HG03521 (cell line): ENCODE results near the gene UPK2.

Experiments
- ATAC-seq: cut with Tn5 transposase; IDR thresholded peaks from one replicate; pipeline ENCODE4 v1.9.1; 2021; ENCODE audit warnings: mild to moderate bottlenecking, moderate library complexity; ENCODE audit not compliant: unreplicated experiment

Gene UPK2

DNA sequence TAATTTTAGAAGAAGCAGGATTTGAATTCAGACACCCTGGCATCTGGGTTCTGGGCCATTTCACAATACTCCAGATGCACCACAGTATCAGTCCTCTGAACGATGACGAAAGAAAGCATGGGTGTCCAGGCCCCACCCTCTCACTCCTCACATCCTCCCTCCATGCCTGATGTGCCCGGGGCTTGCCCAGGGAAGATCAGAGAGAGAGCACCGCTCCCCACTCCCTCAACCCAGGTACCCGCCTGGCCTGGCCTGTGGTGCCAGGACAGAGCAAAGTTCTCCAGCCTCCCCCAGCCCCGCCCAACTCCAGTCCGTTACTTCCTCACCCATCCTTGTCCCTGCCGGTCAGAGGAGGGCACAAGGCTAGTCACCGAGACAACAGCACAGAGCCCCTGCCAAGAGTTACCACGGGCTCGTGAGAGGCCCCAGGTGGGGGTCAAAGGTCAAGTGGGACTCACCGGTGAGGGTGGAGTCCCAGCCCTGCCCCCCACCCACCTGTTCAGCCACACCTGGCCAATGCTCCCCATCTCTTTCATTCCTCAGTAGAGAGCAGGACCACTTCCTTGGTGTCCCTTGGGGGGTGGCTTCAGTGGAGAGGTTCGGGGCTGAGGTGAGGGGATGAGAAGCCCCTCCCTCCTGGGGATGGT, 38.5 kb upstream of the UPK2 start:
- no peak for ATAC-seq

DNA sequence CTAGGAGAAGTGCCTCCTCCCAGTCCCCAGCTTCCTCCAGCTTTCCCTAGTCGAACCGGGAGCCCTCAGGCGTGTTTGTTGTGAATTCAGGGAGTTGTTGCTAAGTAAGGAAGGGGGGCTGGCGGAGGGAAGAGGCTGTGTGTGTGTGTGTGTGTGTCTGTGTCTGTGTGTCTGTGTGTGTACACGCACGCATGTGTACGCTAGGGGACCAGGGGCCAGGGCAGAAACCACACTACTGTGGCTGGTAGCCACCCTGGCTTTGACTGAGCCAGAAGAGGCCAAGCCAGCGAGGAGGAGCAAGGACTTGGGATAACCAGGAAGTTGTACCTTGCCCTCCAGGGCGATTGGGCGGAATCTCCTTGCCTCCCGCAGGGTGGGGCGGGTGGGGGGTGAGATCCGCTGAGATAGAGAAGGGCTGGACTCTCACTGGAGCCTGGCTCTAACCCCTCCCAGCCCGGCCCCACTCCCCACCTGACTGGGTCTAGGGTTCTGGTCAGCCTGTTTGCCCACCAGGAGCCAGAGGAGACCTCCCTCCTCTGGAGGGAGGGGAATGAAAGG, 37.9 kb upstream of the UPK2 start:
- ATAC-seq, result no peak

DNA sequence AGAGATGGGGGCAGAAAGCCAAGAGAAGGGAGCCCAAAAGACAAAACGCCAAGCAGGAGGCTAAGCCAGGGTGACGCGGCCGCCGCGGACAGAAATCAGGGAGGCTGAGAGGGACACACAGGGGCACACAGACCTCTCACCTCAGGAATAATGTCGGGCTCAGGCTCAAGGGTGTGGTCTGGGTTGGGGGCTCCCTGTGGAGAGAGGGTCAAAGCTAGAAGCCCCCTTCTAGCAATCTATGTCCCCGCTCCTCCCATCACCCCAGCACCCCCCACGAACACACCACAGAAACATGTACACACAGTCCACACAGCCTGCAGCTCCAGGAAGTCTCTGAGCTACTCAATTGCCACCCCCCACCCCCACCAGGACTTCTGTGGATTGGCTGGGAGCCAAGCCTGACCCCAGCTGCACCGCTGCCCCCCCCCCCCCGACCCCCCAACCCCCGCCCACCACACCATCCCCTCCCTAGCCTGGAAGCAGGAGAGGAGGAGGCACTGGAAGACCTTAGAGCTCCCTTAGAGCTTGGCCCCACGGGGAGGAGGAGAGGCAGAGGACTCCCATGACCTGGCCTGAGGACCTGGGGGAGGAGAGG, 37.3 kb upstream of the UPK2 start:
- ATAC-seq, result no peak

DNA sequence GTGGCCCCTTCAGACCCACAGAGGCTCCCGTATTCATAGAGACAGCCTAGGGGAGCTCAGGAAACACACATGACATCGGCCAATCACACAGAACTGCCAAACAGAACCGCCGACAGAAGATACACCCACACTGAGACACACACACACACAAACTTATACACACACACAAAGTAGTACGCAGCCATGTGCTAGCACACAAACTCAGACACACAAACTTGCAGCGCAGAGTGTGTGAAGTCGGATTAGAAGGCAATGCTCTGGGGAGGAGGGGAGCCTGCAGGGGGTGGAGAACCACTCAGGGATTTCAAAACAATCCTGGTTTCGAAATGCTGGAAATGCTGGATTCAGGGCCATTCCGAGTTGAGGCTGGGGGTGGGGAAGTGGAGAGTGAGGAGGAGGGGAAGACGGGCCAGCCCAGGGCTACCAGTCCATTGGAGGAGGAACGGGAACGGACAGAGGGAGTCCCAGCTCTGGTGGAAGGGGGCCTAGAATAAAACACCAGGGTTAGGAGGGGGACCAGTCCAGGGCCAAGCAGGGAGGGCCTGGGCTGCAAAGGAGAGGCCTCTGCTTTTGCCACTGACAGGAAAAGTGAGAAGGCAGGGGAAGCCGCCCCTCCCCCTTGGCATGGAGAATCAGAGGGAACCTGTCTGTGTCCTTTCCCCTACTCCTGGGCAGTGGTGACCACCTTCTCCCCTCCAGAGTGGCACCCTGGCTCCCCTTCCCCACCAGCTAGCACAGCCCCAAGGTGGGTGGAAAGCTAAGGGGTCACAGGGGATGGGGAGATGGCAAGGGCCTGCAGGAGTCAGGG, 34.8 kb upstream of the UPK2 start:
- no peak for ATAC-seq

DNA sequence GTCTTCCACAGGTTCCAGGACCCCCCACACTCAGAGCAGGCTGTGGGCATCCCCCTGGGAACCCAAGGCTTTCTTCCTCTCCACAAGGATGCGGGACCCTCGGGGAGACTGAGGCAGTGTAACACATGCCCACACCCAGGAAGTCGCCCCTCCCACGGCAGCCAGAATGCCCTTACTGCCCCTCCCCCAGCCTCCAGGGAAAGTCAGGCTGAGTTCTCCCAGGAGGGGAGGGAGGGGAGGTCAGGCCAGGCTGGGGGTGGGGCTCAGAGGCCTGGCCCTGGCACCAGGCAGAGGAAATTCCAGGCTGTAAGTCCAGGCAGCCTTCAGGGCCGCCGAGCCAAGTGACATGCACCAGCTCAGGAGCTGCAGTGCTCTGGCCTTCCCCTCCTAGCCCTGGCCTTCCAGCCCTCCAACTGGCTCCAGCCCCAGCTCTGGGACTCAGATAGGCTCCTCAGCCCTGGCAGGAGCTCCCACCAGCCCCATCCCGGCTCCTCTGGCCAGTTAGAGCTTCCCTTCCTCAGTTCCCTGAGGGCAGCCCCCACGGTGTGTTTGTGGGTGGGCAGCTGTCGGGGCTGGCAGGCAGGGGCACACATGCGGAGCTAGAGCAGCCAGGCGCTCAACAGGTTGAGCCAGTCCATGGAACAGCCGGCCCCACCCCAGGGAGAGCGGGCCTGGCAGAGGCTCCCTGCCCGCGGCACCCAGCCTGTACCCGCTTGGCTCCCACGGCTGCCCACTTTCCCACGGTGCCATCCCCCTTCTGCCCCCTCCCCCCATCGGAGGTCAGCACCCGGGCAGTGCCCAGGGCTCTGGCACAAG, 34.0 kb upstream of the UPK2 start:
- ATAC-seq, result no peak

DNA sequence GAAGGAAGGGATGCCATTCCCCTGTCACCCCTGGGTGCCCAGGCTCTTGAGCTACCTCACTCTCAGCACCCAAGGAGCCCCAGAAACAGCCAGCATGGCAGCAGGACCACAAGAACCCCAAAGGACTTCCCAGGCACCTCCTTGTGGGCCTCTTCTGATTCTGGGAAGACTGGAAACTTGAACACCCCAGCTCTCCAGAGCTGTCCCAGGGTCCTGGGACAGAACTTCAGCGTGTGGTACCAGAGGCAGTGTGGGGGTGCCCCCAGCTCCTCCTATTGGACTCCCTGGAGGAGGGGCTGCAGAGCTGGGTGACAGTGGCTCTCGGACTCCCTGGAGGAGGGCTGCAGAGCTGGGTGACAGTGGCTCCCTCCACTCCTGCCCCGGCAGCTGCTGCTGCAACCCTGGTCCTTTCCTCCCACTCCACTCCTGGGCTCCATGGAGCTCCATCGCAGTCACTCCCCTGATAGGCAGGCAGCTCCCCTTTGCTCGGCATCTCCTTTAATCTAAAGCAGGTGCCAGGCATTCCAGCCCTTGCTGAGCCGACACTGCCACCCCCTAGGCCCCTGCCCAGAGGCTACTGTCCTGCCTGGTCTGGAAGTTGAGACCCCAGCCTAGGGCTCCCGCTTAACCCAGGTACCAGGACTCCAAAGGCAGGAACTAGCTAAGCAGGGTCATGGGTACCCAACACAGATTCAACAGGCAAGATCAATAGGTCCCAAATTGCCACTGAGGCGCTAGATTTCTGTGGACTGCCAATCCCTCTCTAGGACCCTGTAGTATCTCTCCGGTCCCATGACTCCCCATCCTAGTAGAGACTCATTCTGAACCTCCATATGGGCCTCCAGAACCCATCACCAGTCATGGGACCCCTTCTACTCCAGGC, 33.1 kb upstream of the UPK2 start:
- ATAC-seq, result no peak

DNA sequence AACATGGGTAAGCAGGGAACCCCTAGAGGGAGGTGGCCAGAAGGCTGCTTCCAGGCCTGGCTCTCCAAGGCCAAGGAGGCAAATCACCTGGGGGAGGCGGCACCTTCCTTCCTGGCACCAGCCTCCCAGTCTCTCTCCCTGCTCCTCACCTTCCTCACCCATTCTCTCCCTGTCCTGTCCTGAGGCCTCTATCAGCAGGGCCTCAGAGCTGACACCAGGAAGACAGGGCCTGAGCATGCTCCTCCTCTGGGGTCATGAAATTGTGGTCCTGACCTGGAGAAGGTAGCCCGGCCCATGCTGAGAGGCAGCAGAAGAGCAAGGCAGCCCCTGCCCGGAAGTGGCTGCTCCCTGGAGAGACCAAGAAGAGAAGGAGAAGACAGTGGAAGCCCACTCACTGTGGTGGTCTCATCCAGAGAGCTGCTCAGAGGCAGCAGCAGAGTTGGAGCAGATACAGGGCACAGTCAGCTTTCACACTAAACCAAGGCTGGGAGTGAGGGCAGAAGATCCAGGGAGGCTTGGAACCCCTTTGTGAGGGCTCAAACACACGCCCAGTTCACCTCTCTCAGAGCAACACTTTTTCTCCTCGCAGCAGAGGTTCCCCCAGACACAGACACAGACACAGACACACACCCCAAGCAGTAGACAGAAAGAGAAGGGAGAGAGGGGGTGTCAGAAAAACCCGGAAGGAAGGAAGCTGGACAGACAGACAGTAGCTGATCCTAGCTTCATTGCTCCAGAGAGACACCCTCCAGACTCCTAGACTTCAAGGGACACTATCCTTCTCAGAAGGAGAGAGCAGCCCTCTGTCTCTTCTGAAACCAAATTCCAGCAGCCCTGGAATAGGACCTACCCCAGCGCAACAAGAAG, 32.1 kb upstream of the UPK2 start:
- no peak for ATAC-seq

DNA sequence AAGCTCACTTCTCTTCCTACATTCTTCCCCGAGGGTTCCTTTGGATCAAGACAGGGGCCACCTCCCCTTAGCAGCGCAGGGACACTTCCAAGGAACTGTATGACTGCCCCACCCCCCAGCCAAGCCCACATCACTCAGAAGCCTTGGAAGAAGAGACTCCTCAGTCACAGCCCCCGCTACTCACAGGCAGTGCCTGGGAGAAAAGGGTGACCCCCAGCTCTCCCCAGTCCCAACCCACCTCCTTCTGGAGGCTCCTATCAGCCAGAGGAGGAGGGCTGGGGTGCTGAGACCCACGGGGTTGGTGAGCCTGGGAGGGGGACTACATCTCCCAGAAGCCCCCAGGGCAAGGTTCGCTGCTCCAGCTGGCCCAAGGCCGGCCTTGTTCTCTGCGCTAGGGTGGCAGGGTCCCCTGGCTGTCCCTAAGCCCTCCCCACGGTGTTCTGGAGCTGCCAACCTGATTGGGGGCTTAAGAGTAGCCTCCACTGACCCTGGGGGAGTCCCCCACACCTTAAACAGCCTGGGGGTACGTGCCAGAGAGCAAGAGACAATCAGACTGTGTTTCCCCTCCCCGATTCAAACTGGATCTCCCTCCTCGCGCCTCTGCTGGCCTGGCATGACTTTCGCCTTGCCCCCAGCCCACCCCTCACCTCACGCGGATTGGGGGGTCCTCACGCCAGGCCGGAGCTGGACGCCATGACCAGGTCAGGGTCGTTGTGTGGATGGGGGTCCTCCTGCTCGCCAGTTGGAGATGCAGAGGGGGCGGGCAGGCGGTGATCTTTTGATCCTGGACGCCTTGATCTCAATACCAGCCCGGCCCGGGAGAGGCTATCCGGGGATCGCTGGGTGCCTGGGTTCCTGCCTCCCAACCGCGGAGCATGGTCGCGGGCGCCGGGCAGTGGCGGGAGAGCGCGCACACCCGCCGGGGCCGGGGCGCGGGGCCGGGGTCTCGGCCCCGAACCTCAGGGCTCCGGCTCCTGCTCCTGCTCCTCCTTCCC, 31.2 kb upstream of the UPK2 start:
- no peak for ATAC-seq

DNA sequence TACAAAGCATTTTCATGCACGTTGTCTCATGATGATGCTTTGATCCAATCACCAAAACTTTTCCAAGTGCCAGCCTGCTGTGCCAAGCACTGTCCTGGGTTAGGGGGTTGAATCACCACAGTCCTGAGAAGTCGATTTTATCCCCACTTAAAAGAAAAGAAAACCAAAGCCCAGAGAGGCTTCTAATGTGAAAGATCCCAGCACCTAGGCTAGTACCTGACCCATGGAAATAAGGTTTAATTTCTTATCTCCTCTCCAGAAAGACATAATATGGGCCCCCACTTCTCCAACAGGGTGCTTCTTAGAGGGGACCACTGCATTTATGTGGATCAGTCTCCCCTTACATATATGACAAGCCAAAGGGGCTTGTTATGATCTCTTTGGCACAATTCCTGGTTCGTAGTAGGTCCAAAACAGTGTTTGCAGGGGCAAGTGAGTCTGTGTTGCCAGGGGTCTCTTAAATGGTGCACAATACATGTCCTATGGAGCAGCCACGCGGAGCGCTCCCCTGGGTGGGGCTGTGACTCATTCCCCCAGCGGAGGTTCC, 28.5 kb upstream of the UPK2 start:
- no peak for ATAC-seq

DNA sequence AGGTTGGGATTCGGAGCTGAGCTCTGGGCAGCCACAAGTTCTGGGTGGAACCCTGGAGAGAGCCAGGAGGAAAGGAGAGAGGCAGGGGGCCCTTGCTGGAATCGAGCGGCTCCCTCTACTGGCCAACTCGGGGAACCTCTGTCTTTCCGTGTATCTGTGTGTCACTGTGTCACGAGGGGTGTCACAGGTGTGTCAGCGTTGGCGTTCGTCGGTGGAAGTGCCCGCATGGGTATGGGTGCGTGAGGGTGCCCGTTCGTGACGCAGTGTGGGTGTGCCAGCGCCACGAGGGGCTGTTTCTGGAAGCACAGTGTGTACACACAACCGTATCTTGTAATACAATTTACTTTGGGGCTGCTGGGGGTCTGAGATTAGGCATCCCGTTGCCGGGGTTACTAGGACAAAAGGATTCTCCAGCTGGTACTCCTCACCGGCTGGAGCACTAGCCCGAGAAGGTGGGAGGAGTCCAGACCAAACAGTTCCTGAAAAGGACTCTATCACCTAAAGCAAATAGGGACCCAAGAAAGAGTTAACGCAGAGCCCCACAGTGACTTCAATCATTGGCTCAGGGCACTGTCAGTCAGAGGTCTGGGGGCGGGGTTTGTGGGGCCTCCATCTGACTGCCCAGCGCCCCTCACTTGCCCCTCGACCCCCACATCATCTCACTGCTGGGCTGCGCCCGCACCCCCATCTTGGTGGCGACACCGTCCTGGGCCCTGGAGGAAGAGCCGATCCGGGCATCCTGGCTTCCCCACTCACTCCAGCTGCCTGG, 27.8 kb upstream of the UPK2 start:
- peak; percentile 33 for ATAC-seq

DNA sequence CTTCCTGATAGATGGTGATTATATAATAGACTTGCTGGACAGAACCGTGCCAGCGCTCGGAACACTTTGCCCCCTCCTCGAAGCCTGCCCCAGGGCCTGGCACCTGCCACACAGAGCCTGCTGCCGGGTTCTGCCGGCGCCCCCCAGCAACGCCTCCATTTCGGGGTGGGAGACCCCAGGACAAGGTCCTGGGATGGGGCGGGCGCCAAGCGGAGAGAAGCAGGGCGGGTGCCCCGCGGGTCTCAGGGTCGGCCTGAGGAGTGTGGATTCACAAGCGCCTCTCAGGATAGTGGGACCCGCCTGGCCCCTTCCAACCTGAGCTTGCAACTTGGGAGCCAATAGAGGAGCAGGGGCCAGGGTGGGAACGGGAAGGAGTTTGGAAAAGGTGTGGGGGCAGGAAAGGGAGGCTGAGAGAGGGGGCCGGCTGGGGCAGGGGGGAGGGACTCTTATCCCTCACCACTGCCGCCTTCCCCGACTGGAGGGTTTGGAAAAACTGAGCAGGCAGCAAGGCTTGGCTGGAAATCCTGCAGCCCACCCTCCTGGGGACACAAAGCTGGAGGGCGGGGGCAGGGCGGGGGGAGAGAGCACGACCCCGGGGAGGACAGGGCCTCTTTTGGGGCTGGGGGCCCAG, 27.1 kb upstream of the UPK2 start:
- ATAC-seq, result no peak

DNA sequence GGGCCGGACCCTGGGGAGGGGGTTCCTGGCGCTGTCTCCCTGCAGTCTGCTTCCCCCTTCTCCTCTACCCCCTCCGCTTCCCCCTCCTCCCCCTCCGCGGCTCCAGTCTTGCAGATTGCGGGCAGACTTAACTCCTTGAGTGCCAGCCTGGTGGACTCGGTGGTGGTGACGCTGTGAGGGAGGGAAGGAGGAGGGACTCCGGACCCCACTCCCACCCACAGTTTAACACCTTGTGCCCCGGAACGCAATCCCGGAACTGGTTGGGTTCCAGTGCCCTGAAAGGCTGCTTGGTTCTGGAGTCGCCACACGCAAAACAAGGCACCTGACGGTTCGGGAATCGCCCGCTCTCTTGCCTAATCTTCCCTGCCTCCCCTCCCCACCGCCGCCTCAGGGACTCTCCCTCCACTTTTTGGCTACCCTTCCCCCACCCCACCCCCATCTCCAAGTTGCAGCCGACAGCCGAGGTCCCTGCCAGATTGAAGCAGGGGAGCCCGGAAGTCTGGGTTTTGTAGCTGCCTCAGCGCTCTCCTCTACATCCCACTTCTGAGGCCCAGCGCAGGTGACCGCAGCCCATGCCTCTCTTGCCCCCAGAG, 26.5 kb upstream of the UPK2 start:
- no peak for ATAC-seq

DNA sequence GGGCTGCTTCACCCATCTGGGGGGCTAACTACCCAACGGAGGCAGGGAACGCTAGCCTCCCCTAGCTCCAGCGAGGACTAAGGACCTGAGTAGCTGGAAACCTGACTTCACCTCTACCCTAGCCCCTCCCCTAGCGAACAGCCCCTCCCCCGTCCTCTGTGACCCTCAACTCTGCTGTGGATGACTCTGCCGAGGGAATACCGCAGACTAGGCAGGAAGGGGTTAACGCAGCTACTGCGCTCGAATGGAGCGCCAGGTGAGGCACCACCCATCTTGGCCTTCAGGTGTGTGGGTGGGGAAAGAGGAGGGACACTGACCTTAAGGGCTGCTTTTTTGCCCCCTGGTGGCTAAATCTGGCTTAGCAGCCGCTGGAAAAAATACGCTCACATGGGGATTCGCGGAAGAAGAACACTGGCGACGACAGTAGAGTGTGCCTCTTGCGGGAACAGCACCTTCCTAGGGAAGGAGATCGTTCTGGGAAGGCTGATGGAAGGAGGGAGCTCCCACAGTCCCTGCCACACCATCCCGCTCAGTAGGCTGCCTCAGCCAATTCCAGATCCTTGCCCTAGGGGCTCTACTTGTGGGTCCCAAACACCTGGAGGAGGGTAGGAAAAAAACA, 25.9 kb upstream of the UPK2 start:
- no peak for ATAC-seq

DNA sequence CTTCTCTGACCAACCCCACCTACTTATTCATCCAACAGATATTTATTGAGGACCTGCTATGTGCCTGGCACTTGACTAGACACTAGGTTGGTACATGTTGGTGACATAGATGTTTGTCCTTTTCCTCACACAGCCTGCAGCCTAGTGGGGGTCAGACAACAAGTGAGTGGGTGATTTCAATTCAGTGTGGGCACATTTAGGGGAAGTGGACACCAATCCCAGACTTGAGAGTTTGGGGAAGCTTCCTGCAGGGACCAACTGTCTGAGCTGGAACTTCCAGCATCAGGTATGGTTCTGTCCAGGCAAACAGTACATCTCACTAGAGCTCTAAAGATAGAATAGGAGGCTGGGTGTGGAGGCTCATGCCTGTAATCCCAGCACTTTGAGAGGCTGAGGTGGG, 24.5 kb upstream of the UPK2 start:
- no peak for ATAC-seq

DNA sequence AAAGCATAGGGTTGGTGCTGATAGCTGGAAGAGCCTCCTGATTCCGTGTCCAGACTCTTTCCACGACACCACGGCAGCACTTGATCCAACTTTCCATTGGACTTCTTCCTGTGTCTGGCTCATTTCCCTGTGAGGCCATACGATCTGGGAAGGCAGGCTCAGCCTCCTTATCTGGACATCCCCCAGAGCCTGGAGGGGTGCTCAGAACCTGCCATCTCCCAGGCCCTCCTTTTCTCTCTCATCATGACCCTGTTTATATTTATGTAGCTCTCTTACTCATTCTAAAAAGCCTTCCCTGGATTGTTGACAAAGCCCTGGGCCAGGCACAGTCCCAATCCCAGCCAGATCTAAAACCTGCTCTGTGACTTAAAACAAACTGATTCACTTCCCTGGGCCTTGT, 22.6 kb upstream of the UPK2 start:
- ATAC-seq, result no peak

DNA sequence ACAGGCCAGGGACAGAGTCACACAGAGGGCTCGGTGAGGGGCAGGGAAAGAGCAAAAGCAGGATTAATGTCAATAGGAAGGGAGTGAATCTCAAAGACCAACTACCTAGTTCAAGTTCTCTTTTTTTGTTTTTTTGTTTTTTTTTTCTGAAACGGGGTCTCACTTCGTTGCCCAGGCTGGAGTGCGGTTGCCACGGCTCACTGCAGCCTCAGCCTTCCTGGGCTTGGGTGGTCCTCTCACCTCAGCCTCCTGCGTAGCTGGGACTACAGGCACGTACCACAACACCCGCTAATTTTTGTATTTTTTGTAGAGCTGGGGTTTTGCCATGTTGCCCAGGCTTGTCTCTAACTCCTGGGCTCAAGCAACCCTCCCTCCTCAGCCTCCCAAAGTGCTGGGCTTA, 20.7 kb upstream of the UPK2 start:
- ATAC-seq, result no peak
